Smooth muscle cell (in vitro differentiated cells): ENCODE data around the gene OTOA. TPM values are rescaled to one million over a fixed set of nuclear protein-coding genes. Genes with fewer than 3 reads are reported as not detected.

Source experiments
- DNase-seq: peaks from one replicate; lab custom pipeline; 2025; ENCODE audit not compliant: unreplicated experiment; lab: John Stamatoyannopoulos, UW
- H2AFZ ChIP-seq: fragments of 200-600 bp; sonication (generic); 2 replicates; pipeline ENCODE4 v1.6.0; 2016; ENCODE audit warnings: antibody characterized with exemption, low read depth, mild to moderate bottlenecking
- H3F3A ChIP-seq: fragments of 200-600 bp; sonication (generic); 2 replicates; pipeline ENCODE4 v1.6.0; 2017; ENCODE audit warnings: antibody characterized with exemption, low read depth
- H3K27ac ChIP-seq: fragments of 200-600 bp; sonication (generic); 2 replicates; pipeline ENCODE4 v1.5.1; 2016; ENCODE audit warnings: low read depth, mild to moderate bottlenecking
- H3K27me3 ChIP-seq: fragments of 200-600 bp; sonication (generic); 2 replicates; pipeline ENCODE4 v1.6.1; 2016; ENCODE audit warnings: low read depth, mild to moderate bottlenecking
- H3K36me3 ChIP-seq: fragments of 200-600 bp; sonication (generic); 2 replicates; pipeline ENCODE4 v1.5.1; 2016; ENCODE audit warnings: low read depth
- H3K4me1 ChIP-seq: fragments of 200-600 bp; sonication (generic); 2 replicates; pipeline ENCODE4 v1.5.1; 2016; ENCODE audit warnings: low read depth
- H3K4me2 ChIP-seq: fragments of 200-600 bp; sonication (generic); 2 replicates; pipeline ENCODE4 v1.6.0; 2016; ENCODE audit warnings: mild to moderate bottlenecking
- H3K4me3 ChIP-seq: fragments of 200-600 bp; sonication (generic); 2 replicates; pipeline ENCODE4 v1.5.1; 2016; ENCODE audit warnings: mild to moderate bottlenecking
- H3K79me2 ChIP-seq: fragments of 200-600 bp; sonication (generic); 2 replicates; pipeline ENCODE4 v1.6.0; 2016; ENCODE audit warnings: low read depth, mild to moderate bottlenecking
- H3K9ac ChIP-seq: fragments of 200-600 bp; sonication (generic); 2 replicates; pipeline ENCODE4 v1.6.0; 2016; ENCODE audit warnings: low read depth
- H3K9me3 ChIP-seq: fragments of 200-600 bp; sonication (generic); replicated peaks from 2 replicates; pipeline ENCODE4 v1.5.1; 2016; ENCODE audit warnings: low read depth
- H4K20me1 ChIP-seq: fragments of 200-600 bp; sonication (generic); 2 replicates; pipeline ENCODE4 v1.6.0; 2016; ENCODE audit warnings: low read depth
- WGBS: methylation state at CpG from one replicate; pipeline ENCODE4 v1.1.7; 2016; ENCODE audit warnings: low lambda C conversion rate; 5-methylcytosine and 5-hydroxymethylcytosine counted together
- polyA plus RNA-seq: library from polyadenylated mRNA; unstranded; fragments of >200 nt; fragmentation: Nextera tagmentation; extraction: Ambion mirVana; gene quantifications from 2 replicates; pipeline ENCODE4 v1.2.1, GENCODE V29; 2016
- total RNA-seq: library from RNA; depleted of rRNA; stranded (reverse); fragments of >200 nt; gene quantifications from 2 replicates; pipeline ENCODE4 v1.2.3, GENCODE V29; 2014
- TF ChIP-seq, protein P1 (sequence below): fragments of 200-600 bp; sonication (generic); IDR thresholded peaks from 2 replicates; pipeline ENCODE4 v1.5.1; 2017; ENCODE audit warnings: borderline replicate concordance, mild to moderate bottlenecking, antibody characterized with exemption; ENCODE audit not compliant: insufficient read depth, poor library complexity, severe bottlenecking

OTOA gene
- total and polyA plus RNA-seq, 2 experiments from 2014 or later = not detected

DNA sequence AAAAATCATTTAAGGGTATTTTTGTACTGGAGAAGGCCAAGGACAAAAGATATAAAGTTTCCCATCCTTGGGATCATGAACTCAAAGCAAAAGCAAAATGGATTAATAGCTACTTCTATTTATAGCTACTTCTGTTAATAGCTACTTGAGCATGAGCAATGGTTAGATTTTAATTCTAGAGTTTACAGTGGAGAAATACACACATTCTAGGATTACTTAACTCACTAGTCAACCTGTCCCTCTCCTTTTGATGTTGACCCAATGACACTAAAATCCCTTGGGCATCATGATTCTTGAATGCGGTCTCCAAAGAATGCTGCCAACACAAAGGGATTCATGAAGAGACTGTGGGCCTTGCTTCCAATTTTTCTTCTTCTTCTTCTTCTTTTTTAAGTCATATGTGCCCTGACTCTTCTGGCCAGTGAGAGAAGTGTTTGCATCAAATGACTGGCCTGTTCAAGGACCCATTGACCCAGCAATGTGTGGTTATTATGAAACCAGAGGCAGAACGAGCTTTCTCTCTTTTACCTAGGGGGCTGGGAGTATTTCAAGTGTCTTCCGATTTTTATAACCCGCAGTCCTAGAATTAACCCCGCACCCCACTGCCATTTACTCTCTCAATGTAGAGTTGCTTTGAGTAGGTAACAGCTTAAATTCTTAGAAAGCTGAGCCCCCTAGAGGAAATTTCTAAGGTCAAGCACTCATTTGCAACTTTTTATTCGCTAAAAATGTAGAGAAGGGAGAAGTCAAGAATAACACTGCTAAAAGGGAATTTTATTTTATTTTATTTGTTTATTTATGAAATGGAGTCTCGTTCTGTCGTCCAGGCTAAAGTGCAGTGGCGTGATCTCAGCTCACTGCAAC lies 34.6 kb downstream of the OTOA start:
- no peak overlapping the region for H3K27ac ChIP-seq
- 86% methylated on average over 9 of the region's 9 CpGs for WGBS

GRCh38 chr16:21701271-21701670 lies 37.5 kb downstream of the OTOA start:
- no peak overlapping the region for H3K9ac ChIP-seq
- WGBS = 82% methylated on average over 2 of the region's 2 CpGs
- no peaks in the 10 kb centered on the region for H3F3A ChIP-seq
- H3K27ac ChIP-seq = no peak overlapping the region
- no peaks in the 10 kb centered on the region for H3K36me3 ChIP-seq
- H2AFZ ChIP-seq = no peak overlapping the region
- H4K20me1 ChIP-seq = no peaks in the 10 kb centered on the region
- H3K4me3 ChIP-seq = no peak overlapping the region
- H3K4me1 ChIP-seq = no peaks in the 10 kb centered on the region
- no peaks in the 10 kb centered on the region for H3K27me3 ChIP-seq
- no peak overlapping the region for H3K4me2 ChIP-seq
- H3K9me3 ChIP-seq = no peaks in the 10 kb centered on the region
- TF ChIP-seq, protein P1, sequence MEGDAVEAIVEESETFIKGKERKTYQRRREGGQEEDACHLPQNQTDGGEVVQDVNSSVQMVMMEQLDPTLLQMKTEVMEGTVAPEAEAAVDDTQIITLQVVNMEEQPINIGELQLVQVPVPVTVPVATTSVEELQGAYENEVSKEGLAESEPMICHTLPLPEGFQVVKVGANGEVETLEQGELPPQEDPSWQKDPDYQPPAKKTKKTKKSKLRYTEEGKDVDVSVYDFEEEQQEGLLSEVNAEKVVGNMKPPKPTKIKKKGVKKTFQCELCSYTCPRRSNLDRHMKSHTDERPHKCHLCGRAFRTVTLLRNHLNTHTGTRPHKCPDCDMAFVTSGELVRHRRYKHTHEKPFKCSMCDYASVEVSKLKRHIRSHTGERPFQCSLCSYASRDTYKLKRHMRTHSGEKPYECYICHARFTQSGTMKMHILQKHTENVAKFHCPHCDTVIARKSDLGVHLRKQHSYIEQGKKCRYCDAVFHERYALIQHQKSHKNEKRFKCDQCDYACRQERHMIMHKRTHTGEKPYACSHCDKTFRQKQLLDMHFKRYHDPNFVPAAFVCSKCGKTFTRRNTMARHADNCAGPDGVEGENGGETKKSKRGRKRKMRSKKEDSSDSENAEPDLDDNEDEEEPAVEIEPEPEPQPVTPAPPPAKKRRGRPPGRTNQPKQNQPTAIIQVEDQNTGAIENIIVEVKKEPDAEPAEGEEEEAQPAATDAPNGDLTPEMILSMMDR = no peak
- no peaks in the 10 kb centered on the region for H3K79me2 ChIP-seq
- DNase-seq = no peak

More for the DNA sequence above, 34.6 kb downstream of the OTOA start:
- no peaks in the 10 kb centered on the region for H3K4me1 ChIP-seq
- H4K20me1 ChIP-seq = no peaks in the 10 kb centered on the region
- no peaks in the 10 kb centered on the region for H3K9me3 ChIP-seq
- no peaks in the 10 kb centered on the region for H3F3A ChIP-seq
- H3K27me3 ChIP-seq = no peaks in the 10 kb centered on the region
- H3K4me3 ChIP-seq = no peak overlapping the region
- H2AFZ ChIP-seq = no peak overlapping the region
- no peaks in the 10 kb centered on the region for H3K79me2 ChIP-seq
- no peak overlapping the region for H3K4me2 ChIP-seq
- DNase-seq = no peak
- no peaks in the 10 kb centered on the region for H3K36me3 ChIP-seq
- no peak overlapping the region for H3K9ac ChIP-seq
- TF ChIP-seq, protein P1 = no peak

DNA sequence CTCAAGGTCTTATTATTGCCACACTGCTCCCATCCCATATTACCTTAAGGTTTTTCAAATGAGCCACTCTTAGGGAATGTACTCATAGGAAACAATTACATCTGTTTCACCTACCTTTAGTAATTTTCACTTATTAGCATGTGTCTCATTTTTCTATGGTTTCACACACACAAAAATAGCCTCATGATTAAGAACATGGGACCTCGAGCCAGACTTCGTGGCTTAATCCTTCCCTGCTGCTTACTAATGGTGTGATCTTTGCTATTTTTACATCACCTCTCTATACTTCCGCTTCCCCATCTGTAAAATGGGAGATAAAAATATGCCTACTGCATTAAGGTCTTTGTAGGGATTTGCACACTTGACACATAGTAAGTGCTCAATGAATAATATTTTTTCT lies 38.5 kb downstream of the OTOA start:
- Histone ChIP-seq H4K20me1 (no peaks in the 10 kb centered on the region), H3K4me3 (no peak overlapping the region), H3K27ac (no peak overlapping the region), H2AFZ (no peak overlapping the region), H3K4me1 (no peaks in the 10 kb centered on the region), H3K79me2 (no peaks in the 10 kb centered on the region), H3K4me2 (no peak overlapping the region), H3K9ac (no peak overlapping the region), H3K27me3 (no peaks in the 10 kb centered on the region), H3K36me3 (no peaks in the 10 kb centered on the region), H3F3A (no peaks in the 10 kb centered on the region), H3K9me3 (no peaks in the 10 kb centered on the region)
- WGBS = 83% methylated on average over 3 of the region's 3 CpGs
- TF ChIP-seq, protein P1 = no peak
- DNase-seq = no peak

DNA sequence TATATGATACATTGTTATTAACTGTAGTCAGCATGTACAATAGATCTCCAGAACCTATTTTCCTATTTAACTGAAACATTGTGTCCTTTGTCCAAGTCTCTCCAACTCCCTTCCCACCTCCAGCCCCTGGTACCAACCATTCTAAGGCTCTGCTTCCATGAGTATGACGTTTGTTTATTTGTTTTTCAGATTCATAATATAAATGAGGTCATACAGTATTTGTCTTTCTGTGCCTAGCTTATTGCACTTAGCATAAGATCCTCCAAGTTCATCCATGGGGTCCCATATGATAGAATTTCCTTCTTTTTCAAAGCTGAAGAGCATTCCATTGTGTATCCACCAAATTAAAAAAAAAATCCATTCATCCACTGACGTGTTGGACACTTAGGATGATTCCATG lies 39.4 kb downstream of the OTOA start:
- H3K36me3 ChIP-seq = no peaks in the 10 kb centered on the region
- no peak overlapping the region for H3K27ac ChIP-seq
- TF ChIP-seq, protein P1 = no peak
- no peak overlapping the region for H2AFZ ChIP-seq
- no peak overlapping the region for H3K4me3 ChIP-seq
- no peaks in the 10 kb centered on the region for H3K27me3 ChIP-seq
- 66% methylated on average over 2 of the region's 2 CpGs for WGBS
- H3K4me2 ChIP-seq = no peak overlapping the region
- H3K9me3 ChIP-seq = no peaks in the 10 kb centered on the region
- DNase-seq = no peak
- no peaks in the 10 kb centered on the region for H3K4me1 ChIP-seq
- H4K20me1 ChIP-seq = no peaks in the 10 kb centered on the region
- no peak overlapping the region for H3K9ac ChIP-seq
- H3K79me2 ChIP-seq = no peaks in the 10 kb centered on the region
- H3F3A ChIP-seq = no peaks in the 10 kb centered on the region
